Measurements from ENCODE around the gene OR2V2. TPM values are rescaled to one million over a fixed set of nuclear protein-coding genes. Genes with fewer than 3 reads are reported as not detected.

Gene OR2V2
- total RNA-seq, 1 experiment from 2014 or later: not detected

DNA sequence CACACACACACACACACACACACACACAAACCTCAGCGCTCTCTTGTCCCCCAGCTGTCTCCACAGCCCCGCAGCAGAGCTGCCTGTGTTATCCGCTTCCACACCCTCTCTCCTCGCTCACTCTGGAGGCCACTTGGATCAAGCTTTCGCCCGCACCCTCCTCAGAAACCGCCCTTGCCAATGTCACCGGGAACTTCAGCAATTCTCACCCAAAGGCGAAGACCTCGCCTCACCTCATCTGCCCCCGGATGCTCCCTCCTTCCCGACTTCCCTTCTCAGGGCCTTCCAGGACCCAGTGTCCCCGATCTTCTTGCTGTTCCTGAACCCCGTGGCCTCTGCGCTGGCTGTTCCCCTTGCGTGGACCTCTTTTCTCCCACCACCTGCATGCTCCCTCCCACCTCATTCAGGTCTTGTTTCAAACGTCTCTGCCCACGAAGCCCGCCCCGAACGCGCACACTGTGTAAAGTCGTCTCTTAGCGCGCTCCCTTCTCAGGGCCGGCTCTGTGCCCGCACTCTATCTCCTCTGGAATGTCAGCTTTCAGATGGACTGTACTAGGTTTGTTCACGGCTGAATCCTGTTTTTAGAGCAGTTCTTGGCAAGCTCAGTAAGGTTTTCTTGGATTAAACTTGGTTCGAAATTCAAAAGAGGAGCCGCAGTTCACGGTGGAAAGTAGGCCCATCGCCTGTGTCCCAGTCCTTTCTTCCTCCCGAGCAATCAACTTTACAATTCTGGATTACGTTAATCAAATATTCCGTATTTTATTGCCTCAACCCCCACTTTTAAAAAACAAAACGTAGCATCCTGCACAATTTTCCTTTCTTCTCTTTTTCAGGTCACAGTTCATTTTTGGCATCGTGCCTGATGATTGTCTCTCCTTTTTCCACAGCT lies 58.6 kb downstream of the OR2V2 start:
- H3K9ac ChIP-seq (ENCODE audit: low read length): peak overlapping the region; percentile 69
- no peak for DNase-seq

DNA sequence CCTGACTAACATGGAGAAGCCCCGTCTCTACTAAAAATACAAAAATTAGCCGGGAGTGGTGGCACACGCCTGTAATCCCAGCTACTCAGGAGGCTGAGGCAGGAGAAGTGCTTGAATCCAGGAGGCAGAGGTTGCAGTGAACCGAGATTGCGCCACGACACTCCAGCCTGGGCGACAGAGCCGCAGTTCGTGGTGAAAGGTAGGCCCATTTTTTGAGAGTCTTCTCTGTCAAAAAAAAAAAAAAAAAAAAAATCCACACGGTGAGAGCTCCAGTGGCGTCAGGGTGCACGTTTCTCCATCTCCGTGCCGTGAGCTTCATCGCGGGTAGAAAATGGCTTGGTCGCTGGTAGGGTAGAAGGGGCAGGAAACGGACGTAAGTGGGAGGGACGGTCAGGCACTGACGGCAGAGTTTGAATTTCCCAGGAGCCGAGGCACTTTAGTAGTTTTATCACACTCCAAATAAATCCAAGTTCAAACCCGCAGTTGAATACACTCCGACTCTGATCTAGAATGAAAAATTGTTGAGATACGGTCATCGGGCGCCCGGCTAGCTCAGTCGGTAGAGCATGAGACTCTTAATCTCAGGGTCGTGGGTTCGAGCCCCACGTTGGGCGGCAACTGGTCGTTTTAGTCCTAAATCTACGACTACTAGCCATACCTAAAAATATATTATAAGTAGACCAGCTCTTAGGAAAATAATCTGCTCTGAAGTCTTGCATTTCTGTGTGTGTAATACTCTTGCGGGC lies 60.0 kb downstream of the OR2V2 start:
- H3K36me3 ChIP-seq (ENCODE audit: insufficient read depth, low read length): no peaks in the 10 kb centered on the region
- peak overlapping the region; percentile 62 for H2AFZ ChIP-seq (ENCODE audit: low read length)
- no peaks in the 10 kb centered on the region for H3K9me3 ChIP-seq (ENCODE audit: low read length)
- H4K20me1 ChIP-seq (ENCODE audit: insufficient read depth, low read depth, low read length): no peaks in the 10 kb centered on the region
- H3K27ac ChIP-seq (ENCODE audit: low read length): peak overlapping the region; percentile 49
- peak overlapping the region; percentile 77 for H3K9ac ChIP-seq (ENCODE audit: low read length)
- no peaks in the 10 kb centered on the region for H3K27me3 ChIP-seq (ENCODE audit: low read length)
- peaks cover 14% of the 10 kb centered on the region for H3K4me1 ChIP-seq (ENCODE audit: low read length)
- peak overlapping the region; percentile 94 for H3K4me2 ChIP-seq (ENCODE audit: low read depth, low read length, poor library complexity, severe bottlenecking)
- no peaks in the 10 kb centered on the region for H3K79me2 ChIP-seq (ENCODE audit: low read length)
- H3K4me3 ChIP-seq (ENCODE audit: low read length): peak overlapping the region; percentile 69
- no peaks in the 10 kb centered on the region for H3K9me2 ChIP-seq (replicated peaks; ENCODE audit: insufficient read depth, low read length)
- peak; percentile 96 for DNase-seq

More for the DNA sequence above, 58.6 kb downstream of the OR2V2 start:
- Histone ChIP-seq H3K36me3 (ENCODE audit: insufficient read depth, low read length) (no peaks in the 10 kb centered on the region), H4K20me1 (ENCODE audit: insufficient read depth, low read depth, low read length) (no peaks in the 10 kb centered on the region), H3K27ac (ENCODE audit: low read length) (no peak overlapping the region), H3K9me3 (ENCODE audit: low read length) (no peaks in the 10 kb centered on the region), H3K27me3 (ENCODE audit: low read length) (no peaks in the 10 kb centered on the region), H2AFZ (ENCODE audit: low read length) (peak overlapping the region; percentile 67; the same call in 1 of the 2 replicates), H3K79me2 (ENCODE audit: low read length) (no peaks in the 10 kb centered on the region), H3K9me2 (replicated peaks; ENCODE audit: insufficient read depth, low read length) (no peaks in the 10 kb centered on the region), H3K4me3 (ENCODE audit: low read length) (peak overlapping the region; percentile 69), H3K4me1 (ENCODE audit: low read length) (peaks cover 16% of the 10 kb centered on the region), H3K4me2 (ENCODE audit: low read depth, low read length, poor library complexity, severe bottlenecking) (peak overlapping the region; percentile 94)

DNA sequence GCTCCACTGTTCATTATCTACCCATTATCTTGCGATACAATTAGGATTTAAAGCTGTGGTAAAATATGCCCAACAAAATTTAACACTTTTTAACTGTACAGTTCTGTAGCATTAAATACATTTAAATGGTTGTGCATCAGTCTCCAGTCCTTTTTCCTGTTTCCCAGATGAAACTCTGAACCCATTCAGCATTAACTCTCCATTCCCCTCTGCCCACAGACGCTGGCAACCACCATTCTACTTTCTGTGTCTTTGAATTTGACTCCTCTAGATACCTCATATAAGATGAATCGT lies 60.5 kb downstream of the OR2V2 start:
- Histone ChIP-seq H2AFZ (ENCODE audit: low read length) (no peak overlapping the region), H3K4me1 (ENCODE audit: low read length) (peaks cover 14% of the 10 kb centered on the region), H3K4me2 (ENCODE audit: low read depth, low read length, poor library complexity, severe bottlenecking) (peak overlapping the region; percentile 94), H4K20me1 (ENCODE audit: insufficient read depth, low read depth, low read length) (no peaks in the 10 kb centered on the region), H3K27me3 (ENCODE audit: low read length) (no peaks in the 10 kb centered on the region), H3K27ac (ENCODE audit: low read length) (no peak overlapping the region), H3K4me3 (ENCODE audit: low read length) (peak overlapping the region; percentile 69; the same call in 1 of the 2 replicates), H3K9me3 (ENCODE audit: low read length) (no peaks in the 10 kb centered on the region), H3K79me2 (ENCODE audit: low read length) (no peaks in the 10 kb centered on the region), H3K9ac (ENCODE audit: low read length) (no peak overlapping the region), H3K36me3 (ENCODE audit: insufficient read depth, low read length) (no peaks in the 10 kb centered on the region), H3K9me2 (replicated peaks; ENCODE audit: insufficient read depth, low read length) (no peaks in the 10 kb centered on the region)
- no peak for DNase-seq

Other genes with a start within 250 kb of the OR2V2 start
- not detected in 2 replicates for gene BTNL8, start 248.4 kb upstream of the OR2V2 start, total RNA-seq (2014; rRNA removed; shearing (Covaris generic); ENCODE audit: low replicate concordance)
- gene BTNL3, start 158.7 kb upstream of the OR2V2 start, total RNA-seq (2014; rRNA removed; shearing (Covaris generic); ENCODE audit: low replicate concordance): not detected in 2 replicates
- 1.3 TPM in 1 of 2 replicates, not detected in the other for gene BTNL9, start 107.3 kb upstream of the OR2V2 start, total RNA-seq (2014; rRNA removed; shearing (Covaris generic); ENCODE audit: low replicate concordance)
- not detected in 2 replicates for gene OR2V1, start 16.4 kb upstream of the OR2V2 start, total RNA-seq (2014; rRNA removed; shearing (Covaris generic); ENCODE audit: low replicate concordance)
- gene TRIM7, start 57.6 kb downstream of the OR2V2 start, total RNA-seq (2014; rRNA removed; shearing (Covaris generic); ENCODE audit: low replicate concordance): 2.0 TPM in 1 of 2 replicates, not detected in the other
- 23.6 and 46.2 TPM in 2 replicates for gene TRIM41, start 75.7 kb downstream of the OR2V2 start, total RNA-seq (2014; rRNA removed; shearing (Covaris generic); ENCODE audit: low replicate concordance)
- gene RACK1, start 96.3 kb downstream of the OR2V2 start, total RNA-seq (2014; rRNA removed; shearing (Covaris generic); ENCODE audit: low replicate concordance): 7,026 and 7,196 TPM in 2 replicates
- 18.7 and 21.8 TPM in 2 replicates for gene TRIM52, start 113.6 kb downstream of the OR2V2 start, total RNA-seq (2014; rRNA removed; shearing (Covaris generic); ENCODE audit: low replicate concordance)
- 1.3 TPM in 1 of 2 replicates, not detected in the other for gene OR4F3, start 219.7 kb downstream of the OR2V2 start, total RNA-seq (2014; rRNA removed; shearing (Covaris generic); ENCODE audit: low replicate concordance)

Data from Karpas-422 (cell line).